NCI-H460 (cell line): ENCODE measurements around the gene KRT7. TPM values are rescaled to one million over a fixed set of nuclear protein-coding genes. Genes with fewer than 3 reads are reported as not detected.

Source experiments
- DNase-seq: peaks from one replicate; pipeline ENCODE4 v3.0.0-alpha.2; 2016; ENCODE audit warnings: low read depth; ENCODE audit errors: extremely low read depth
- polyA plus RNA-seq: library from polyadenylated mRNA; depleted of rRNA; stranded (reverse); fragments of >200 nt; gene quantifications from 2 replicates; pipeline ENCODE4 v1.2.3, GENCODE V29; 2014; cell fraction: nucleus; rRNA removed
- total RNA-seq: library from RNA; depleted of rRNA; stranded (reverse); fragments of >200 nt; shearing (Covaris generic); gene quantifications from 2 replicates; pipeline ENCODE4 v1.2.3, GENCODE V29; 2014; rRNA removed

The KRT7 gene
- total RNA-seq: 23.1 and 25.5 TPM in 2 replicates
- 12.9 and 21.0 TPM in 2 replicates for polyA plus RNA-seq

- no peak for DNase-seq
These were observed at the start of gene KRT7 for GRCh38 chr12:52232674-52233461. TSS of gene KRT7 (plus strand) at chr12:52233243. CDS start at chr12:52233297, 54 bp downstream.

- DNase-seq: no peak
These were observed 49.5 kb upstream of the KRT7 start for GRCh38 chr12:52183544-52183910.

- DNase-seq: no peak
These were observed 49.1 kb upstream of the KRT7 start for GRCh38 chr12:52183971-52184370.

- no peak for DNase-seq
These were observed 48.2 kb upstream of the KRT7 start for GRCh38 chr12:52184813-52185212.

GRCh38 chr12:52185400-52185967 is 47.6 kb upstream of the KRT7 start:
- DNase-seq: no peak

GRCh38 chr12:52186118-52186840 is 46.8 kb upstream of the KRT7 start:
- no peak for DNase-seq

GRCh38 chr12:52187206-52187605 is 45.8 kb upstream of the KRT7 start:
- no peak for DNase-seq

GRCh38 chr12:52187640-52188039 is 45.4 kb upstream of the KRT7 start:
- no peak for DNase-seq

- no peak for DNase-seq
These were observed 44.4 kb upstream of the KRT7 start for GRCh38 chr12:52188658-52189057.

- no peak for DNase-seq
These were observed 43.5 kb upstream of the KRT7 start for GRCh38 chr12:52189376-52190174.

- DNase-seq: no peak
These were observed 41.9 kb upstream of the KRT7 start for GRCh38 chr12:52190860-52191729.

GRCh38 chr12:52191841-52192791 is 40.9 kb upstream of the KRT7 start, which contains the start of gene KRT80:
TSS of gene KRT80 (minus strand) at chr12:52192014. CDS start at chr12:52191902, 112 bp downstream.
- peak; percentile 98 for DNase-seq

- DNase-seq: no peak
These were observed 39.5 kb upstream of the KRT7 start for GRCh38 chr12:52193532-52193931.

- DNase-seq: no peak
These were observed 39.1 kb upstream of the KRT7 start for GRCh38 chr12:52193991-52194390.

GRCh38 chr12:52195065-52195730 is 37.8 kb upstream of the KRT7 start:
- no peak for DNase-seq

GRCh38 chr12:52197371-52198231 is 35.4 kb upstream of the KRT7 start:
- peak; percentile 68 for DNase-seq
